H1 (cell line): Measurements from ENCODE around the gene ADGRL3. TPM values are rescaled to one million over a fixed set of nuclear protein-coding genes. Genes with fewer than 3 reads are reported as not detected.

Experiments used
- CTCF ChIA-PET: fragments of 300-600 bp; sonication (Branson Sonifier 250); formaldehyde crosslinking; loops from one replicate; lab custom pipeline; 2021; ENCODE audit not compliant: partially characterized antibody; lab: Charles Lee
- POLR2A ChIA-PET: fragments of 300-600 bp; sonication (Branson Sonifier 250); formaldehyde crosslinking; loops from one replicate; lab custom pipeline; 2021; ENCODE audit warnings: inconsistent platforms; ENCODE audit not compliant: partially characterized antibody; lab: Charles Lee
- DNase-seq, 2 experiments: peaks; one replicate each; pipeline versions ENCODE4 v3.0.0 to v3.0.0-alpha.2; 2010 to 2022; ENCODE audit warnings: low spot score in 2 of 2, low read depth in 1 of 2, mixed read lengths in 1 of 2
- FAIRE-seq: peaks from 2 replicates; lab custom pipeline; 2011; peaks lifted over from hg19 to GRCh38; lab: Jason Lieb, UNC
- H2AFZ ChIP-seq: 2 replicates; pipeline ENCODE4 v1.8.1; 2012; ENCODE audit warnings: low read length, inconsistent platforms
- H2AK5ac ChIP-seq: 2 replicates; pipeline ENCODE4 v1.6.1; 2013; ENCODE audit warnings: low read depth, low read length
- H2BK120ac ChIP-seq: replicated peaks from 2 replicates; pipeline ENCODE3; 2013; ENCODE audit warnings: low read depth, low read length, inconsistent platforms
- H2BK12ac ChIP-seq: 2 replicates; pipeline ENCODE4 v1.6.1; 2013; ENCODE audit warnings: low read depth, low read length
- H2BK15ac ChIP-seq: 2 replicates; pipeline ENCODE4 v1.6.1; 2013; ENCODE audit warnings: low read length
- H2BK20ac ChIP-seq: 2 replicates; pipeline ENCODE4 v1.6.1; 2013; ENCODE audit warnings: low read length
- H2BK5ac ChIP-seq: 2 replicates; pipeline ENCODE4 v1.6.1; 2013; ENCODE audit warnings: low read depth, low read length
- H3K14ac ChIP-seq: 2 replicates; pipeline ENCODE4 v1.6.1; 2013; ENCODE audit warnings: inconsistent platforms; ENCODE audit not compliant: insufficient read length
- H3K18ac ChIP-seq: 2 replicates; pipeline ENCODE4 v1.6.1; 2013; ENCODE audit warnings: low read length; ENCODE audit errors: extremely low read depth
- H3K23ac ChIP-seq: 2 replicates; pipeline ENCODE4 v1.6.1; 2013; ENCODE audit warnings: inconsistent platforms; ENCODE audit not compliant: insufficient read length
- H3K23me2 ChIP-seq: 2 replicates; pipeline ENCODE4 v1.6.1; 2013; ENCODE audit warnings: low read depth, low read length
- H3K27ac ChIP-seq: 2 replicates; pipeline ENCODE4 v1.6.1; 2011; ENCODE audit warnings: low read depth, low read length, inconsistent platforms
- H3K27me3 ChIP-seq, 4 experiments: replicated peaks in 1 of 4; 1 replicate in 1 of 4; 2 replicates in 3 of 4; pipeline versions ENCODE4 v1.6.1 to v1.8.1; 2011 to 2013; ENCODE audit warnings: low read length in 3 of 4, mild to moderate bottlenecking in 3 of 4, inconsistent platforms in 2 of 4, mixed read lengths in 2 of 4, moderate library complexity in 1 of 4; ENCODE audit not compliant: control insufficient read depth in 3 of 4, insufficient read depth in 3 of 4; ENCODE audit errors: extremely low read depth in 1 of 4
- H3K36me3 ChIP-seq, 4 experiments: 2 replicates each; pipeline versions ENCODE4 v1.6.1 to v1.8.1; 2011 to 2013; ENCODE audit warnings: mild to moderate bottlenecking in 4 of 4, low read length in 3 of 4, moderate library complexity in 2 of 4, control low read depth in 1 of 4, inconsistent platforms in 1 of 4; ENCODE audit not compliant: insufficient read depth in 4 of 4, control insufficient read depth in 2 of 4
- H3K4ac ChIP-seq: replicated peaks from 2 replicates; pipeline ENCODE3; 2013; ENCODE audit warnings: low read length, low read depth, mixed read lengths, inconsistent platforms; ENCODE audit not compliant: insufficient read length
- H3K4me1 ChIP-seq, 4 experiments: replicated peaks in 1 of 4; 1 replicate in 1 of 4; 2 replicates in 3 of 4; pipeline versions ENCODE4 v1.6.1 to v1.8.1; 2011 to 2013; ENCODE audit warnings: low read length in 3 of 4, inconsistent platforms in 2 of 4, mixed read lengths in 1 of 4; ENCODE audit not compliant: insufficient read depth in 4 of 4, control insufficient read depth in 3 of 4
- H3K4me2 ChIP-seq, 2 experiments: 2 replicates each; pipeline versions ENCODE4 v1.6.1 to v1.8.1; 2011 to 2013; ENCODE audit warnings: low read depth in 2 of 2, low read length in 2 of 2, control low read depth in 1 of 2, inconsistent platforms in 1 of 2, mild to moderate bottlenecking in 1 of 2; ENCODE audit not compliant: insufficient read depth in 1 of 2
- H3K4me3 ChIP-seq, 4 experiments: fragments of 200-600, 300-600 bp in 1 of 4; sonication (generic), shearing (Covaris generic), sonication (Bioruptor Twin) in 1 of 4; 2 replicates each; pipeline versions ENCODE4 v1.5.1 to v1.8.1; 2011 to 2016; ENCODE audit warnings: low read length in 4 of 4, low read depth in 3 of 4, control low read depth in 2 of 4, inconsistent platforms in 2 of 4, mild to moderate bottlenecking in 2 of 4, mixed read lengths in 1 of 4, moderate library complexity in 1 of 4; ENCODE audit not compliant: insufficient read depth in 2 of 4; ENCODE audit errors: extremely low read depth in 1 of 4
- H3K56ac ChIP-seq: replicated peaks from 2 replicates; pipeline ENCODE3; 2013; ENCODE audit warnings: low read depth, mild to moderate bottlenecking, mixed read lengths, low read length, inconsistent platforms; ENCODE audit not compliant: insufficient read length
- H3K79me1 ChIP-seq: 2 replicates; pipeline ENCODE4 v1.6.1; 2013; ENCODE audit warnings: low read depth, low read length, control low read depth
- H3K79me2 ChIP-seq, 2 experiments: 2 replicates each; pipeline versions ENCODE4 v1.6.1 to v1.8.1; 2012 to 2013; ENCODE audit warnings: low read length in 2 of 2, mild to moderate bottlenecking in 2 of 2, inconsistent platforms in 1 of 2; ENCODE audit not compliant: insufficient read depth in 2 of 2, control insufficient read depth in 1 of 2
- H3K9ac ChIP-seq, 4 experiments: replicated peaks in 1 of 4; 1 replicate in 1 of 4; 2 replicates in 3 of 4; pipeline versions ENCODE4 v1.6.1 to v1.8.1; 2011 to 2013; ENCODE audit warnings: low read depth in 3 of 4, low read length in 3 of 4, control low read depth in 2 of 4, mild to moderate bottlenecking in 2 of 4, moderate library complexity in 2 of 4, inconsistent platforms in 1 of 4; ENCODE audit errors: extremely low read depth in 1 of 4
- H3K9me3 ChIP-seq, 2 experiments: 2 replicates each; pipeline versions ENCODE4 v1.6.1 to v1.8.1; 2012 to 2013; ENCODE audit warnings: mild to moderate bottlenecking in 2 of 2, moderate library complexity in 2 of 2, control low read depth in 1 of 2, inconsistent platforms in 1 of 2, low read depth in 1 of 2, low read length in 1 of 2, mixed read lengths in 1 of 2; ENCODE audit not compliant: insufficient read depth in 2 of 2
- H4K20me1 ChIP-seq, 2 experiments: replicated peaks in 1 of 2; 2 replicates each; pipeline versions ENCODE3 to v1.8.1; 2011 to 2013; ENCODE audit warnings: inconsistent platforms in 2 of 2, low read length in 2 of 2, mild to moderate bottlenecking in 1 of 2; ENCODE audit not compliant: insufficient read depth in 2 of 2, control insufficient read depth in 1 of 2
- H4K5ac ChIP-seq: 2 replicates; pipeline ENCODE4 v1.6.1; 2013; ENCODE audit warnings: low read length, low read depth, mixed read lengths, inconsistent platforms; ENCODE audit not compliant: insufficient read length
- H4K8ac ChIP-seq: 2 replicates; pipeline ENCODE4 v1.8.0; 2013; ENCODE audit warnings: mild to moderate bottlenecking, moderate library complexity, low read length, inconsistent platforms; ENCODE audit not compliant: insufficient read depth; ENCODE audit errors: extremely low read depth
- H4K91ac ChIP-seq: replicated peaks from 2 replicates; pipeline ENCODE3; 2013; ENCODE audit warnings: low read length, mixed read lengths, inconsistent platforms; ENCODE audit not compliant: insufficient read length
- WGBS, 2 experiments: shearing (Covaris generic) in 1 of 2; methylation state at CpG; one replicate each; pipeline versions ENCODE4 v1.1.6 to v1.1.7; 2013 to 2015; ENCODE audit warnings: low lambda C conversion rate in 2 of 2, mixed read lengths in 2 of 2, inconsistent platforms in 1 of 2, low coverage in 1 of 2, missing lambda C conversion rate in 1 of 2; ENCODE audit not compliant: insufficient replicate concordance in 2 of 2, insufficient coverage in 1 of 2, insufficient read length in 1 of 2; ENCODE audit errors: extremely low coverage in 1 of 2, missing lambda C conversion rate in 1 of 2; 5-methylcytosine and 5-hydroxymethylcytosine counted together
- polyA plus RNA-seq, 7 experiments: library from polyadenylated mRNA; depleted of rRNA in 3 of 7; stranded (reverse) in 5 of 7; unstranded in 2 of 7; fragments of >200 nt in 5 of 7; fragments of 200-250 nt in 2 of 7; gene quantifications; 1 replicate in 5 of 7; 2 replicates in 1 of 7; 4 replicates in 1 of 7; pipeline versions ENCODE4 v1.2.1 to v1.2.3, GENCODE V29; 2011 to 2013; ENCODE audit warnings: missing spikeins in 2 of 7, mixed read lengths in 2 of 7
- total RNA-seq: library from RNA; stranded (reverse); fragmentation: NEBNext Ultra II Directional; extraction: Animal tissue kit (Norgen Biotek cat#: 25700); gene quantifications from 2 replicates; pipeline ENCODE4 v1.2.1, GENCODE V29; 2021
- TF ChIP-seq, protein P1 (sequence below): IDR thresholded peaks from 2 replicates; pipeline ENCODE4 v1.6.1; 2012; ENCODE audit warnings: inconsistent platforms

ADGRL3 gene
- total and polyA plus RNA-seq, 2 of the 8 experiments (the other 6 are each of a cell fraction or from before 2014, with no cell fraction given), result 6.6 to 13.0 TPM

DNA sequence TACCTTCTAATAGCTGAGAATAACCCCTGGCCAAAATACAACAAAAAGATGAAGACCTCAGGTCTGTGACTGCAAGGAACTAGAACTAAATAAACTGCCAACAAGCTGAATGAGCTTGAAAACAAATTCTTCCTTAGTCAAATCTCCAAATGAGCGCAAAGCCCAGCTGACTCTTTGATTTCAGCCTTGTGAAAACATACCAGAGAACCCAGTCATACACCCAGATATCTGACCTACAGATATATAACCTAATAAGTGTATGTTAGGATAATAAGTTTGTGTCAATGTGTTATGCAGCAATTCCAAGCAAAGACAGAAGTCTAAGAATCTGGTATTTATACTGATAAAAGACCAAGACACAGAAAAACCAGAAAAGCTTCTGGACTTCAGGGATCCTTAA, 38.0 kb upstream of the ADGRL3 start:
- no peak overlapping the region for H2BK120ac ChIP-seq
- H3K56ac ChIP-seq, result no peak overlapping the region
- no peak overlapping the region for H3K27ac ChIP-seq
- DNase-seq (no peak), FAIRE-seq (no peak)
- no peaks in the 10 kb centered on the region for H3K27me3 ChIP-seq
- no peak overlapping the region for H3K4me3 ChIP-seq
- TF ChIP-seq, protein P1, sequence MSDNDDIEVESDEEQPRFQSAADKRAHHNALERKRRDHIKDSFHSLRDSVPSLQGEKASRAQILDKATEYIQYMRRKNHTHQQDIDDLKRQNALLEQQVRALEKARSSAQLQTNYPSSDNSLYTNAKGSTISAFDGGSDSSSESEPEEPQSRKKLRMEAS, result no peak
- no peaks in the 10 kb centered on the region for H3K79me2 ChIP-seq
- no peaks in the 10 kb centered on the region for H3K4me1 ChIP-seq
- no peak overlapping the region for H4K91ac ChIP-seq
- H3K9me3 ChIP-seq, result no peaks in the 10 kb centered on the region
- H3K23ac ChIP-seq, result no peak overlapping the region
- H2BK20ac ChIP-seq, result no peak overlapping the region
- H2BK5ac ChIP-seq, result no peak overlapping the region
- no peaks in the 10 kb centered on the region for H3K79me1 ChIP-seq
- H4K20me1 ChIP-seq, result no peaks in the 10 kb centered on the region
- H3K4me2 ChIP-seq, result no peak overlapping the region
- H3K4ac ChIP-seq, result no peak overlapping the region
- H2BK12ac ChIP-seq, result no peak overlapping the region
- no peak overlapping the region for H2BK15ac ChIP-seq
- peak overlapping the region; percentile 34; the same call in 1 of the 2 replicates for H2AFZ ChIP-seq
- no peaks in the 10 kb centered on the region for H3K23me2 ChIP-seq
- H3K18ac ChIP-seq, result no peak overlapping the region
- H3K36me3 ChIP-seq, result no peaks in the 10 kb centered on the region
- H4K8ac ChIP-seq, result no peak overlapping the region
- WGBS, 2 experiments, result 48% methylated on average over 1 of the region's 1 CpG; no CpG with 5 or more reads in 1 of the 2 experiments
- H3K9ac ChIP-seq, result no peak overlapping the region
- no peak overlapping the region for H3K14ac ChIP-seq
- POLR2A ChIA-PET, result no interaction called here
- no peak overlapping the region for H2AK5ac ChIP-seq
- H4K5ac ChIP-seq, result no peak overlapping the region
- CTCF ChIA-PET, result interaction anchor here (1.0 kb wide), 1 partner anchor 8 kb away, joined by 7 read pairs; no protein-coding TSS in a partner anchor
